ENCODE measurements around the gene RELL2. TPM values are rescaled to one million over a fixed set of nuclear protein-coding genes. Genes with fewer than 3 reads are reported as not detected.

The RELL2 gene
- total RNA-seq, 2 experiments from 2014 or later, result 36.9 to 37.1 TPM

GRCh38 chr5:141664733-141665461 is 28.1 kb downstream of the RELL2 start:
- POLR2A ChIA-PET, result interaction anchor here (0.9 kb wide), 1 partner anchor 27 kb away, joined by 4 read pairs; the partner anchor contains the start of gene RELL2
- CTCF ChIA-PET, result interaction anchor here (0.6 to 4.8 kb wide), 27 partner anchors 11 to 478 kb away, joined by 3 to 49 read pairs (median 5); partner anchors contain the start of genes DELE1, FCHSD1, HDAC3 and PCDH1
- Mint-ChIP-seq H3K36me3 (ENCODE audit: low read depth) (no peaks in the 10 kb centered on the region), H3K4me1 (ENCODE audit: low read depth) (peaks cover 8% of the 10 kb centered on the region), H3K27me3 (ENCODE audit: low read depth) (no peaks in the 10 kb centered on the region), H3K4me3 (no peak overlapping the region), H3K9me3 (ENCODE audit: insufficient read depth) (no peaks in the 10 kb centered on the region), H3K27ac (peak overlapping the region; percentile 0)
- peak; percentile 84 for DNase-seq
- ATAC-seq, result peak; percentile 93

GRCh38 chr5:141665995-141666940 is 29.5 kb downstream of the RELL2 start:
- no peak for ATAC-seq
- Mint-ChIP-seq H3K27me3 (ENCODE audit: low read depth) (no peaks in the 10 kb centered on the region), H3K27ac (no peak overlapping the region), H3K4me1 (ENCODE audit: low read depth) (peaks cover 8% of the 10 kb centered on the region), H3K4me3 (no peak overlapping the region), H3K36me3 (ENCODE audit: low read depth) (no peaks in the 10 kb centered on the region), H3K9me3 (ENCODE audit: insufficient read depth) (no peaks in the 10 kb centered on the region)
- CTCF ChIA-PET, result interaction anchor here (0.6 to 5.1 kb wide), 9 partner anchors 15 to 293 kb away, joined by 3 to 49 read pairs (median 13); partner anchors contain the start of genes FCHSD1, HDAC3, PCDH12 and RELL2
- DNase-seq, result no peak
- POLR2A ChIA-PET, result no interaction called here

- ATAC-seq, result no peak
- no peak overlapping the region for H3K27ac Mint-ChIP-seq
- POLR2A ChIA-PET, result interaction anchor here (0.8 to 1.5 kb wide), 2 partner anchors 18 to 25 kb away, joined by 3 to 5 read pairs; partner anchors contain the start of gene FCHSD1
- peaks cover 8% of the 10 kb centered on the region for H3K4me1 Mint-ChIP-seq (ENCODE audit: low read depth)
- no peak for DNase-seq
- no peaks in the 10 kb centered on the region for H3K36me3 Mint-ChIP-seq (ENCODE audit: low read depth)
- H3K4me3 Mint-ChIP-seq, result no peak overlapping the region
- CTCF ChIA-PET, result interaction anchor here (1.1 to 5.1 kb wide), 10 partner anchors 11 to 307 kb away, joined by 3 to 34 read pairs (median 6); partner anchors contain the start of genes PCDH1 and PCDH12
- H3K9me3 Mint-ChIP-seq (ENCODE audit: insufficient read depth), result no peaks in the 10 kb centered on the region
- no peaks in the 10 kb centered on the region for H3K27me3 Mint-ChIP-seq (ENCODE audit: low read depth)
Observed at GRCh38 chr5:141668601-141669265, 31.9 kb downstream of the RELL2 start.

GRCh38 chr5:141669520-141669919 is 32.7 kb downstream of the RELL2 start:
- Mint-ChIP-seq H3K4me3 (no peak overlapping the region), H3K9me3 (ENCODE audit: insufficient read depth) (no peaks in the 10 kb centered on the region), H3K27me3 (ENCODE audit: low read depth) (no peaks in the 10 kb centered on the region), H3K4me1 (ENCODE audit: low read depth) (peaks cover 8% of the 10 kb centered on the region), H3K36me3 (ENCODE audit: low read depth) (no peaks in the 10 kb centered on the region), H3K27ac (no peak overlapping the region)
- ATAC-seq (no peak), DNase-seq (no peak)
- CTCF ChIA-PET, result interaction anchor here (0.6 to 5.1 kb wide), 11 partner anchors 12 to 316 kb away, joined by 3 to 34 read pairs (median 5); partner anchors contain the start of genes PCDH1 and PCDH12
- POLR2A ChIA-PET, result interaction anchor here (0.8 to 1.5 kb wide), 2 partner anchors 19 to 24 kb away, joined by 3 to 5 read pairs; partner anchors contain the start of gene FCHSD1

- ChIA-PET CTCF (interaction anchor here (1.4 to 1.6 kb wide), 2 partner anchors 11 to 288 kb away, joined by 3 to 5 read pairs; no protein-coding TSS in a partner anchor), POLR2A (no interaction called here)
- no peak for ATAC-seq
- Mint-ChIP-seq H3K27ac (no peak overlapping the region), H3K27me3 (ENCODE audit: low read depth) (no peaks in the 10 kb centered on the region), H3K4me3 (no peak overlapping the region), H3K4me1 (ENCODE audit: low read depth) (no peaks in the 10 kb centered on the region), H3K9me3 (ENCODE audit: insufficient read depth) (no peaks in the 10 kb centered on the region), H3K36me3 (ENCODE audit: low read depth) (no peaks in the 10 kb centered on the region)
- DNase-seq, result no peak
Observed at GRCh38 chr5:141672071-141672840, 35.5 kb downstream of the RELL2 start.

- Mint-ChIP-seq H3K36me3 (ENCODE audit: low read depth) (peaks cover under 1% of the 10 kb centered on the region), H3K4me3 (no peak overlapping the region), H3K27ac (no peak overlapping the region), H3K9me3 (ENCODE audit: insufficient read depth) (no peaks in the 10 kb centered on the region), H3K4me1 (ENCODE audit: low read depth) (peaks cover under 1% of the 10 kb centered on the region), H3K27me3 (ENCODE audit: low read depth) (no peaks in the 10 kb centered on the region)
- CTCF ChIA-PET, result interaction anchor here (1.4 to 1.6 kb wide), 2 partner anchors 10 to 287 kb away, joined by 3 to 5 read pairs; no protein-coding TSS in a partner anchor
- POLR2A ChIA-PET, result no interaction called here
- ATAC-seq, result no peak
- no peak for DNase-seq
Observed at GRCh38 chr5:141672841-141673813, 36.3 kb downstream of the RELL2 start.

- no peaks in the 10 kb centered on the region for H3K27me3 Mint-ChIP-seq (ENCODE audit: low read depth)
- CTCF ChIA-PET, result no interaction called here
- H3K27ac Mint-ChIP-seq, result no peak overlapping the region
Observed at GRCh38 chr5:141674747-141675146, 38.0 kb downstream of the RELL2 start.

GRCh38 chr5:141675672-141676071 is 38.9 kb downstream of the RELL2 start:
- H3K27me3 Mint-ChIP-seq (ENCODE audit: low read depth), result no peaks in the 10 kb centered on the region
- no peak overlapping the region for H3K27ac Mint-ChIP-seq
- DNase-seq (no peak), ATAC-seq (no peak)
- CTCF ChIA-PET, result interaction anchor here (1.4 to 1.8 kb wide), 2 partner anchors 16 to 285 kb away, joined by 6 to 12 read pairs; no protein-coding TSS in a partner anchor
- H3K9me3 Mint-ChIP-seq (ENCODE audit: insufficient read depth), result no peaks in the 10 kb centered on the region
- H3K36me3 Mint-ChIP-seq (ENCODE audit: low read depth), result peaks cover 3% of the 10 kb centered on the region
- no peak overlapping the region for H3K4me3 Mint-ChIP-seq
- POLR2A ChIA-PET, result no interaction called here
- peaks cover 5% of the 10 kb centered on the region for H3K4me1 Mint-ChIP-seq (ENCODE audit: low read depth)

More at GRCh38 chr5:141674747-141675146, 38.0 kb downstream of the RELL2 start:
- Mint-ChIP-seq H3K36me3 (ENCODE audit: low read depth) (peaks cover 3% of the 10 kb centered on the region), H3K9me3 (ENCODE audit: insufficient read depth) (no peaks in the 10 kb centered on the region), H3K4me1 (ENCODE audit: low read depth) (peaks cover 2% of the 10 kb centered on the region), H3K4me3 (no peak overlapping the region)
- POLR2A ChIA-PET, result no interaction called here
- ATAC-seq, result no peak
- DNase-seq, result no peak

GRCh38 chr5:141677415-141677814 is 40.6 kb downstream of the RELL2 start:
- Mint-ChIP-seq H3K4me3 (no peak overlapping the region), H3K9me3 (ENCODE audit: insufficient read depth) (no peaks in the 10 kb centered on the region), H3K4me1 (ENCODE audit: low read depth) (peaks cover 19% of the 10 kb centered on the region), H3K36me3 (ENCODE audit: low read depth) (peaks cover 3% of the 10 kb centered on the region), H3K27ac (no peak overlapping the region), H3K27me3 (ENCODE audit: low read depth) (no peaks in the 10 kb centered on the region)
- DNase-seq (no peak), ATAC-seq (no peak)
- POLR2A ChIA-PET, result no interaction called here
- CTCF ChIA-PET, result interaction anchor here (1.2 to 1.8 kb wide), 2 partner anchors 12 to 14 kb away, joined by 5 to 12 read pairs; no protein-coding TSS in a partner anchor

- H3K36me3 Mint-ChIP-seq (ENCODE audit: low read depth), result peaks cover 3% of the 10 kb centered on the region
- ChIA-PET POLR2A (no interaction called here), CTCF (interaction anchor here (5.3 kb wide), 1 partner anchor 13 kb away, joined by 71 read pairs; no protein-coding TSS in a partner anchor)
- H3K4me1 Mint-ChIP-seq (ENCODE audit: low read depth), result peaks cover 38% of the 10 kb centered on the region
- H3K9me3 Mint-ChIP-seq (ENCODE audit: insufficient read depth), result no peaks in the 10 kb centered on the region
- no peak overlapping the region for H3K4me3 Mint-ChIP-seq
- DNase-seq (no peak), ATAC-seq (no peak)
- H3K27ac Mint-ChIP-seq, result no peak overlapping the region
- H3K27me3 Mint-ChIP-seq (ENCODE audit: low read depth), result no peaks in the 10 kb centered on the region
Observed at GRCh38 chr5:141680178-141680577, 43.4 kb downstream of the RELL2 start.
